Stimulated activated CD8-positive, alpha-beta memory T cell treated with anti-CD3 and anti-CD28 coated beads, Interleukin-15, amount 100 ng/mL, for 48 hours (primary cell): ENCODE results near the gene PROK1.
"Not testable (repeated sequence)": the region's sequence is repeated elsewhere in the genome, so short reads cannot be mapped to it uniquely, and the experiment has no call there.

ENCODE experiments used
- DNase-seq, 2 donors: peaks; one replicate each; pipeline ENCODE4 v3.0.0-alpha.2; 2020; ENCODE audit warnings: low read depth in 2 of 2

The PROK1 gene

DNA sequence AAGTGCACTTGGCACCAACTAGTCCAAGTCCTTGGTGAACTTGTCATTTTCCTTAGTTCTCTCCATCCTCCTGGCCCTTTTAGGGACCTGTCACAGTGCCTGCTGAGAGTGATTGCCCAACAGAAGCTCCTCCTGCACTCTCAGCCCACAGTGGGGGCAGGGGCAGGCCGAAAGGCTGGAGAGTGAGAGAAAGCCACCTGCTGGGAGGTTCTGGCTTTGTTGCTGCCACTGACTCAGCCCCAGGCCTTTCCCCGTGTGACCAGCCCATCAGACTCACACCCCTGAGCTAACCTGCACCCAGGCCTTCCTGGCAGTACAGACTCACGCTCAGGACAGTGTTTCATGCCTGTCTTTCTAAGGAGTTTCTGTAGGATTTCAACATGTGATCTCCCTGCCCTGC lies 17.1 kb upstream of the PROK1 start:
- no peak for DNase-seq

DNA sequence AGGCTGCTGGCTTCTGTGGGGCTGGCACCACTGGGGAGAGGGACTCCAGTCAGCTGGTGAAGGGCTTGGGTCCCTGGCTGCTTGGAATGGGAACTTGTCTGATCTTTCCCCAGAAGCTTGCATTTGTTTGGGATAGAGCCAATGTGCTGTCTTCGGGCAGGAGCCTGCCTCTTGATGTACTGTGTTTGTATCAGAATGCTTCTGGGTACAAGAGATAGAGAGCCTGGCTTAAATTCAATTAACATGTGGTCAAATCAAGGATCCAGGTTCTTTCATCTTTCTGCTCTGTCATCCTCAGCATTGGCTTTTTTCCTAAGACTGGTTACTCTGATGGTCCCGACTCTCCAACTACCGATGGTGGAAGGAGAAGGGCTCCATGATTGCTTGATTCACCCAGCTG lies 16.0 kb upstream of the PROK1 start:
- DNase-seq: no peak

DNA sequence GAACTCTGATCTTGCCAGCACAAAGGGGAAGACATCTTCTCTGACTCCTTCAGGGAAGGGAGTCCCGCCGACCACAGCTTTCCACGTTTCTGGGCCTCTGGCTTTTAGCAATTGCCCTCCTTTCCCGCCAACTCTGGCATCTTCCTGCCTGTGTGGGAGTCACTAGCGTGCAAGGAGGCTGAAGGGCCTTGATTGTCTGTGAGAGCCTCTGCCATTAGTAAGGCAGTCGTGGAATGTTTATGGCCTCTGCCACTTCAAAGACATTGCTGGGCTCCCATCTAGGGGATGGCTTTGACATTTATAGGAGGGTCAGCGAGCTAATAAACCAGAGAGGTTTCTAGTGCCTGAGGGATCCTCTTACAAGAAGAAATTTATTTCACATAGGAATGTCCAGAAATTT lies 14.3 kb upstream of the PROK1 start:
- DNase-seq: no peak

DNA sequence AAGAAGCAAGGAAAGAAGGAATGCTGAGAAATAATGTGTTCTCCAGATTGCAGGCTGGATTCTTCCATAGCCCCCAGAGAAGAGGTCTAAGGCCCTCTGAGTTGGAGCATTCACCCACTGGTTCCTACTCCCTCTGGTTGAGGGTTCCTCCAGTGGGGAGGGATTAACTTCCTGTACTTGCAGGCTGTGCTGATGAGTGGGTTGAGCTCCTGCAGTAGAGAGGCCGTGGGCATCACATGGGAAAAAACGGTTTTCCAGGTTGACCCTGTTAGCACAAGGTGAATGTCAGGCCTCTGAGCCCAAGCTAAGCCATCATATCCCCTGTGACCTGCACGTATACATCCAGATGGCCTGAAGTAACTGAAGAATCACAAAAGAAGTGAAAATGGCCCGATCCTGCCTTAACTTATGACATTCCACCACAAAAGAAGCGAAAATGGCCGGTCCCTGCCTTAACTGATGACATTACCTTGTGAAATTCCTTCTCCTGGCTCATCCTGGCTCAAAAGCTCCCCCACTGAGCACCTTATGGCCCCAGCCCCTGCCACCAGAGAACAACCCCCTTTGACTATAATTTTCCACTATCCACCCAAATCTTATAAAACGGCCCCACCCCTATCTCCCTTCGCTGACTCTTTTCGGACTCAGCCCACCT lies 13.2 kb upstream of the PROK1 start:
- not testable (repeated sequence) for DNase-seq

DNA sequence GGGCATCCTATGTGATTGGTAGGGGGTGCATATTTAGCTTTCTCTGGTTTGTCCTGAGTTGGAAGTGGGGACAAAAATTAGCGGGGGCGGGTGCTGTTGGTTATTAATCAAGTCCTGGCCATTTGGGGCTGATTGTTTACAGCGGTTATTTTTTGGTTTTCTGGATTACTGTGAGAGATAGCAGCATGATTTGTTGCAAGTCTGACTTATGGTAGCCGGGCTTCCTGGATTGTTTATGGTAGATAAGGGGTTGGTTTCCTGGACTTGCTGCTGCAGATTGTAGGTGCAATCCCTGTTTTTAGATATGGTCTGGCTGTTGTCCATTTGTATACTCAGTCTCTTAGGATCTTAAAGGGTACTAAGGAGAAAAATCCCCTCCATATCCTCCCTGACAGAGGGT lies 12.1 kb upstream of the PROK1 start:
- no peak for DNase-seq

DNA sequence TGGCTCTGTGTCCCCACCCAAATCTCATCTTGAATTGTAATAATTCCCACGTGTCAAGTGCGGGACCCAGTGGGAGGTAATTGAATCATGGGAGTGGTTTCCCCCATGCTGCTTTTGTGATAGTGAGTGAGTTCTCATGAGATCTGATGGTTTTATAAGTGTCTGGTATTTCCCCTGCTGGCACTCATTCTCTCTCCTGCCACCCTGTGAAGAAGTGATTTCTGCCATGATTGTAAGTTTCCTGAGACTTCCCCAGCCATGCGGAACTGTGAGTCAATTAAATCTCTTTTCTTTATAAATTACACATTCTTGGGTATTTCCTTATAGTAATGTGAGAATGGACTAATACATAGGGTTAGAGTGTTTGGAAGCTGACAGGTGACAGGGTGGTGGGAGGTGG lies 11.1 kb upstream of the PROK1 start:
- DNase-seq: not testable (repeated sequence)

DNA sequence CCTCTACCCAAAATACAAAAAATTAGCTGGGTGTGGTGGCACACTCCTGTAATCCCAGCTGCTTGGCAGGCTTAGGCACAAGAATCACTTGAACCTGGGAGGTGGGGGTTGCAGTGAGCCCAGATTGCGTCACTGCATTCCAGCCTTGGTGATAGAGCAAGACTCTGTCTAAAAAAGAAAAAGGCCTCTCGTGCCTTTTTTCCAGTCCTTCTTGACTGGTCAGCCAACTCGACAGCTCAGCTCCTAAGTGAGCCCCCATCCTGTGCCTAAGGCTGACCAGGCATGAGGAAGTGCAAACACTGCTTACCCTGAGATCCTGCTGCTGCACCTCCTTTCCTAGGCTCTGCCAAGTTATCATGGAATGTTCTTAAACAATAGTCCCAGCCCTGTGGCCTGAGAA lies 10.1 kb upstream of the PROK1 start:
- no peak for DNase-seq

DNA sequence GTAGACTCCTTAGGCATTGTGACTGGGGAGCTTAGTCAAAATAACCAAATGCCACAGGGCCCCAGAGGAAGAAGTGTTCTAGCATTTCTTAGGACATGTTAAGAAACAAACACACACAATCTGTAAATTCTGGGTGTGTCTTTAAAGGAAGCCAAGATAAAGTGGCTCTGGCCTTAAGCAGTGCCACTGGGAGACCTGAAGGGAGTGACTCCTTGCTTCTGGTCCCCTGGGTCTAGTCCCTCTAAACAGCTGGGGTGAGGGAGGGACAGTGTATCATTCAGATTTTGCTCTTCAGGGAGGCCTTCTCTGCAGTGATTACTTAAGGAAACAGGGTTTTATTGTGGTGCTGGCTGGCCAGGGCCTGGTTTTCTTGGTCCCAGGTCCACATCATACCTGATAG lies 9.1 kb upstream of the PROK1 start:
- no peak for DNase-seq

DNA sequence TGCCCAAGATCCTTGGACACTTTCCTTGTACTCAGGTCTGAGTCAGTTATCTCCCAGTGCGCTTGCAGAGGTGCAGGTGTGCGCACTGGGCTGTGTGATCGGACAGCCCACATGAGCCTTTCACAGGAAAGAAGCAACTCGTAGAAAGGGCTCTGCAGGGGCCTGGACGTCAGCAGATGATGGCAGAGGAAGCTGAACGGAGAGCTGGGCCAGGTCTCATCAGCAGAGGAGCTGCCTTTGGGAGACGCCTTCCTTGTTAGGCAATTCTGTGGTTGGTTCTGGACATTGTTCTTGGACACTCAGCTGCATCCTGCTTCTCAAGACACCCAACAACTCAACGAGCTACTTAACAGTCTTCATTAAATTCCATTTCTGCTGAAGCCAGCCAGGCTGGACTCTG lies 7.5 kb upstream of the PROK1 start:
- DNase-seq: no peak

DNA sequence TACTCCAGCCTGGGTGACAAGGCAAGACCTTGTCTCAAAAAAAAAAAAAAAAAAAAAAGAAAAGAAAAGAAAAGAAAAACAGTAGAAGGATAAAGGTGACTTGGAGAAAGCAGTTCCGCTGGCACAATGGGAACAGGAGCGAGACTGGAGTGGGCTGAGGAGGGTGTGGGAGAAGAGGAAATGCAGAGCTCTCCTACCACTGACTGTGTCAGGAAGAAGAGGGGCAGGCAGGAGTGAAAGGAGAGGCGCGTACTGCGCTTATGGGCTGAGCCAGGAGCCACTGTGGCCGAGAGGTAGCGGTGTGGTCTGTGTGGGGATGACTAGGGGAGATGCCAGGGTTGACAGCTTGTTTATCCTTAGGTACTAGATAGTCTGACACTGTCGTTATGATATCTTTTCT lies 6.4 kb upstream of the PROK1 start:
- DNase-seq: no peak

DNA sequence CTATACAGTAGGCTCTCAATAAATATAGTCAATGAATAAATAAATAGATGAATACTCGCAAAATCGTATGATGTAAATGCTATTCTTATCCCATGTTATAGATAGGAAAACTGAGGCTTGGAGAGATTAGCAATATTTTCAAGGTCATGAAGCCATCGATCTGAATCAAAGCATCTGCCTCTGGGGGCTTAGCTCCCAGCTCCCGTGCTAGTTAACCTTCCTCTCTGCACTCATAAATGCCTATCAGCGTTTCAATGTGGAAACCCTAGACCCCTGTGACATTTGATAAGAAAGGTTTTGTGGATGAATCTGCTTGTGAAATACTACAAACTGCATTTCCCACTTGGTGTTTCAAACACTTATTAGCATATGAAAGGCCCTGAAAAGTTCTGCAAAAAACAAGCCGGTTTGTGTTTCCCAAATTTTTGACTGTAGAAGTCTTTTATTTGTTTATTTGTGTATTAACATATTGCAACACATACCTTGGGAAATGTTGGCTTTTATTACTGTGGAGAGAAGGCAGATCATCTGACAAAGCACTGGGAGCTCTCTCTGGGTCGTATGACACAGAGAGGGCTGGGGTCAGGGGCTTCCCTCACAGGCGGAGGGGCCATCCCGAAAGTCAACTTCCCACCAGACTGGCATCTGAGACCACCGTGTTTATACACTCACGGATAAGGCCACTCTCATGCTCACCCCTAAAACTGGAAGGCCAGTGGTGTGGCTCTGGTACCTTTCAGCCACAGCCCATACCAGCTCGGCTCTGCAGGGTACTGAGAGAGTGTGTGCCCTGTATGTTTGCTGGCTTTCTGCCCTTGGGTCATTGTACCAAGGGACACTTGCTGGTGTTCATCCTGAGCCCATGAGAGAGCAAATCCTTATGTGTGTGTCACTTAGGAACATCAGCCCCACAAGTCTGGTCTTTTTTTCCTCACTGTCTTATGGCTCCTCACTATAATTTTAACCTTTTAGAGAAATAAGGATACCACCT lies 993 bp upstream of the PROK1 start:
- no peak for DNase-seq

DNA sequence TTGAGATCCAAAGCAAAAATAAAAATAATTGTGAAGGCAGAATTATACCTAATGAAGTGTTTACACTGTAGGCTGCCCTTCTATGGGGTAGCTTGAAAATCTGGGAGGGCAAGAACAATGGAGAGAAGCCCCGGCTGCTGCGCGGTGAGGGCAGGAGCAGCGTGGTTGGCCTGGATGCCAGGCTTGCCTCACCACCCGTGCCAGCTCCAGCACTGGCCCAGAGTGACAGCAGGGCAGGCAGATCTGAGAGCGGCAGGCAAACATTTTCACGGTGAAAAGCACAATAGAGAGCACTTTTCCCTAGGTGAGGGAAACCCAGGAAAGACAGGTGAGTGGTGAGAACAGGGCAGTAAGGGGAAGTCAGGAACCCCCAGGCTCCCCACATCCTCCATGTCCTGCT lies 1.4 kb downstream of the PROK1 start:
- DNase-seq: no peak

DNA sequence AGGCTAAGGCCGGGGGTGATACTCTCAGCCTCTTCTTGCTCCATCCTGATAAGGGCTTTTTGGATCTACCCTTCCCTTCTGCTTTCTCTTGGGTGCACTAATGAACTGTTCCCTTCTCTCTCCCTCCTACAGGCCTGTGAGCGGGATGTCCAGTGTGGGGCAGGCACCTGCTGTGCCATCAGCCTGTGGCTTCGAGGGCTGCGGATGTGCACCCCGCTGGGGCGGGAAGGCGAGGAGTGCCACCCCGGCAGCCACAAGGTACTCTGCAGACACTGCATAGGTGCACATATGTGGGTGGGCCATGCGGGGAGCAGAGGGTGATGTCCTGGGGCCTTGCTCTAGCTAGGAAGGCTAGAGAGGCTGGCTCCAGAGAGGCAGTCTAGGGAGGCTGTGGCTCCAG lies 2.9 kb downstream of the PROK1 start:
- no peak for DNase-seq

DNA sequence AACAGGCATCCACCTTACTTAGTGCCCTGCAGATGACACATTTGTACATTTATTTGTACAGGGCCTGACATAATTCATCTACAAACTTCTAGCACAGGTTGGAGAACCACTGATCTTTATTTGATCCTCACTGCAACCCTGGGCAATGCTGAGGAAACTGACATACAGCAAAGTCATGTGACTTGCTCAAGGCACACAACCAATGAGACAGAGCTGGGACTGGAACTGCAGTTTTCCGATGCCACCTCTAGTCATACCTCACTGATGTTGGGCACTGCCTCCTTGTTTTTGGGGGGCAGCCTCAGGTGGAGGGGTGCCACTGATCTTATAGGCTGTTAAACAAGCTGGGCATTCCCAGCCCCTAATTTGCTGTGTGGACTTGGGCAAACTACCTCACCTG lies 3.4 kb downstream of the PROK1 start:
- no peak for DNase-seq

DNA sequence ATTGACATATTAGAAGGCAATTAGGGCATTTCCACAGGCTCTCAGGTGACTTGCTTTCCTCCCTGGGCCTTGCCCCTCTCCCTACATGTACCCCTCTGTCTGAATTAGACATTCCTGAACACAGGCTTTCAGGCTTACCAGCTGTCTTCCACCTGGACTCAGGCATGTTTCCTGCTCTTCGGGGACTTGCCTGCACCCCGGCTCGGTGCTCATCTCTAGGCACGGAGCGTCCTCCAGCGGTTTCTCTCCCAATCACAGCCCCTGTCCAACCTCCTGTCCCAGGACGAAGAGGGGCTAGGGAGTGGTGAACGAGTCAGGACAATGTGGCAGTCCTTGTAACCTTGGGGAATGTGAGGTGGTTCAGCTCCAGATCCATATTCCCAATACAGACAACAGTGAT lies 4.2 kb downstream of the PROK1 start:
- DNase-seq: no peak

DNA sequence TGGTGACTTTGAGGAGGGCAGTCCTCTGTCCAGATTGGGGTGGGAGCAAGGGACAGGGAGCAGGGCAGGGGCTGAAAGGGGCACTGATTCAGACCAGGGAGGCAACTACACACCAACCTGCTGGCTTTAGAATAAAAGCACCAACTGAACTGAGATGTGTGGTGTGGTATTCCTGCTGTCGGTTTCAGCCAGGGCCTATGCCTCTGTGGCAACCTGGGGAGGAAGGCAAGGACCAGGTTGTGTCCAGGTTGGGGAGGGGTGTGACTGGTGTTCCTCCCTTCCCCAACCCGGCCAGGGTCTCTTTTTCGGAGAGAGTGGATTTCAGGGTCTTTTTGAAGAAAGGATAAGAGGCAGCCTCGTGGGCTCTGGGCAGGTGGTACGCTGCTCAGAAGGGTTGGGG lies 6.3 kb downstream of the PROK1 start:
- DNase-seq: no peak

DNA sequence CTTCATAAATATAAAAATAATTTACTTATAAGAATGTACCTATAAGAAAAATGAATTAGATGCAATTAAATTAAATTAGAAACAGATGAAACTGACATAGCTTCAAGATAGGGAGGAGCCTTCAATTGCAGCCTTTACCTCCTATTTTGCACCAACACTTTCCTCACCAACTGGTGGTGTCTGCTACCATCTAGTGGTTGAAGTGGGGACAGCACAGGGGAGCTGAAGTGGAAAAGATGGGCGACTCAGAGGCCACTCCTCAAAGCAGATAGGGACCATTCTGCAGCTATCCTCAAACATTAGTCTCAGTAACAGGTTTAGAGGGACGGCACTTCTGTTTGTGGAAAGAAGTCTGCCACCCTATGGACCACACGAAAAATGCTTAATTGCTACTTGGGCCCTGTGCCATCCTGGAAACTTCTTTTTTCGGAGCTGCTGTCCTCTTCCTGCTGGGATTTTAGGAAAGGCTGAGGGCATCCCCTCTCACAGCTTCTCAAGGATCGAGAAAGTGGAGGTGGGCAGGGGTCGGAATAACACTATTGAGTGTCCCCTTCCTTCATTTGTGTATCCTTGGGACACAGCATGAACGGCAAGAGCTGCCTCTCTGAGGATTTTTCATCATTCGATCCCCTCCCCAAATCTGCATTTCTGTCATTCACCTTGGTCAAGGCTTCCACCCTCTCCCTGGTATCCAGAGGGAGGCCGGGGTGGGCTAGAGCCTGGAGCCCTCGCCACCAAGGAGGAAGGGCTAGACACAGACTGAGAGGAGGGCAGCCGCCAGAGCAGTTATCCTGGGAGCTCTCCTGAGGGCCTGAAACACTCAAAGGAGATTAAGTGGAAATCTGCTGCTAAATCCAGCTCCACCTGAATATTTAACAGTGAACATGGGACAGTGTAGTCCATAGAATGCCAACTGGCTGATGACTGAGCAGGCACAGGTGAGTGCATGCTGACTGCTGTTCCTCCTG lies 9.6 kb downstream of the PROK1 start:
- peak; percentile 38 to 53 for DNase-seq

DNA sequence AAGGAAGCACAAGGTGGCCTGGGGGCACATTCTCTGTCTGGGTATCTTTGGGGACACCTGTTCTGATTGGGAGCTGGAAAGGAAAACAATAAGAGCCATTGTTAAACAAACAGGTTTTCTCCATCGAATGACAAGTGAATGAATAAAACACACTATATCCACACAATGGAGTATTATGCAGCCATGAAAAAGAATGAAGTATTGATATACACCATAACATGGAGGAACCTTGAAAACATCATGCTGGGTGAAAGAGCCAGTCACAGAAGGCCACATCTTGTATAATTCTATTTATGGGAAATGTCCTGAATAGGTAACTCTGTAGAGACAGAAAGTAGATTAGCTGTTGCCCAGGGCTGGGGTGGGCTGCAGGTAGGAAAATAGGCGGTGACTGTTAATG lies 11.1 kb downstream of the PROK1 start:
- DNase-seq: no peak

DNA sequence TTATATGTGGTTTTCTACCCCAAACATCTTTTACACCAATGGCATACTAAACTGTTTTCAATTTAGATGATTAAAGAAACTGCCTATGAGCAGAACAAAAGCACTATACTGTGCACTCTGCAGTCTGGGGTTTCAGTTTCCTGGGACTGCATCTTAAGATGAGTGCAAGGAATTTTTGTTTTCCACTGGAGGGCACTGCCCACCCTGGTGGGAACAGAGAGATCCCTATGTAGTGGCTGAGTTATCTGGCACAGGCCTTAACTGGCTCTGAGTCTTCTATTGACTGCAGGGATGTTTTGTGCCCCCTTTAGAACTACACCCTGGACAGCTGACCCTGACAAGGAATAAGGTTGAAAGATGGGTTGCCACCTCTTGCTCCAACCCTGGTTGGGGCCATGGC lies 12.0 kb downstream of the PROK1 start:
- no peak for DNase-seq

DNA sequence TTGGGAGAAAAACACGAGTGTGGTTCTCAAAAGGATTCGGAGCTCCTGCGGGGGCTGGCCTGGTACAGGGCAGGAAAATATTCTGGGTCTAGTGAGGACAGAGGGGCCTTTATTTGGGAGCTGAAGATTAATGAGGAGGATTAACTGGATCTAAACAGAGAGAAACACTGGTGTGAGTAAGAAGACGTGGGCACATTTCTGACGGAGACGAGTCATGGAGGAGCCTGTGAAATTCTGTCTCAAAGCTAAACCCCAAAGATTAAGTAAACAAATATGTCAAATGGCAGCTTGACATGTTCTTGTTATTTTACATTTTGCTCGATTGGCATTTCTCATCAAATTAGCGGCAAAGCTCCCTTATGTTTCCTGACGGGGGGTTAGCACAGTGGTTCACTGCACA lies 12.8 kb downstream of the PROK1 start:
- DNase-seq: no peak

DNA sequence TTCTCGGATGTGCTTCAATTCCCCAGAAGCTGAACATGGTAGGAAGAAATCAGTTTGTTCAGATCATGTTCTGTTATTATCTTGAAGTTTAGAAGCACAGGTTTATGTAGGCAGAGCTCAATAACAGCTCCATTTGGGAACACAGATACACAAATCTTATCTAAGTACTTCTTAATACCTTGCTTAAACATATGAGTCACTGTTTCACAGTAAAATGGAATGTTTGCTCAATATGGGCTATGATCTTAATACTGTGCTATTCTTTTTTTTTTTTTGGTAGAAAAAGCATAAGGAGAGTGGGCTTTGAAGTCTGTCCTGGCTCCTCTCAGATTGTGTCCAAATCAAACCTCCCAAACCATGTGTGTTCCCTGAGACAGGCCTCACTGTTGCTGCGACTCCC lies 13.4 kb downstream of the PROK1 start:
- DNase-seq: no peak
